ENCODE measurements around the gene PPP1R3A.

Gene PPP1R3A

DNA sequence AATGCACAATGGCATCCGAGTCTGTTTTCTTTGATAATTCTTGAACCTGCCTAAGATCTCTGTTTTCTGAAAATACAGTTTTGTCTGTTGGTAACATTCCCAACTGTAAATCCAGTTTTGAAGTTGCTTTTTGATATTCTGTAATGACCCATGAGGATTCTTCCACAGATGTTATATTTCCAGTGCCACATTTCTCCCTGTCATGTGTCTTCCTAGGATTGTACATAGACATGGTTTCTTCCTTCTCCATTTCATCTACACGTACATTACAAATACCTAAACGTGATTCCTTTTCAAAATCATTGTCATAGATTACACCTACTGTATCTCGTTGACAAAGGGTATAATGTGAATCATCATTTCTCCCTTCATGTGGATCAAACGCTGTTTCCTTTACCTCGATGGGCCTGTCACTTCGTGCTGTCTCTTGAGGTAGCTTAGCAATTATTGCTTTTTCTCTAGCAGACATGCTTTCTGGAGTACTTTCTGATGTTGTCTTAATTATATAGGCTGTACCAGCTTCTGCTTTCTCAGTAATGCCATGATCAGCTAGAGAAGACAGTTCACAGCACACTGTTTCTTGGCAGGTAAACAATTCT lies 40.3 kb downstream of the PPP1R3A start:
- no peak for DNase-seq (ENCODE audit: low read depth)

DNA sequence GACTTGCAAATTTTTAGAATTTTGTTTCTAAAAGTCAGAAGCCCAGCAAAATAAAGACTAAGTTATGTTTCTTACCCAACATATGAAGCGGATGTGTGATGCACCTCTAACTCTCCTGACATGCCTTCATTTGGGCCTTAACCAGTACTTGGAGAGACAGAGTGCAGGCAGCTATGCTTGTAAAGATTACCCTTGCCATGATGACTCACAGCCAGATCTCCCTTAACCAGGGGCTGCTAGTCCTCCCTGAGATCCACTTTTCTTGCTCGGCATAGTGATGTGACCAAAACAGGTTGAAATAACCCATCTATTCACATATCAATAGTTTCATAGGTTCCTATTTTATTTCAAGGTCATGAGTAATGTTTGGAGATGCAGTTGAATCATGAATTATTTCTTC lies 43.6 kb downstream of the PPP1R3A start:
- DNase-seq (ENCODE audit: low read depth) = no peak

DNA sequence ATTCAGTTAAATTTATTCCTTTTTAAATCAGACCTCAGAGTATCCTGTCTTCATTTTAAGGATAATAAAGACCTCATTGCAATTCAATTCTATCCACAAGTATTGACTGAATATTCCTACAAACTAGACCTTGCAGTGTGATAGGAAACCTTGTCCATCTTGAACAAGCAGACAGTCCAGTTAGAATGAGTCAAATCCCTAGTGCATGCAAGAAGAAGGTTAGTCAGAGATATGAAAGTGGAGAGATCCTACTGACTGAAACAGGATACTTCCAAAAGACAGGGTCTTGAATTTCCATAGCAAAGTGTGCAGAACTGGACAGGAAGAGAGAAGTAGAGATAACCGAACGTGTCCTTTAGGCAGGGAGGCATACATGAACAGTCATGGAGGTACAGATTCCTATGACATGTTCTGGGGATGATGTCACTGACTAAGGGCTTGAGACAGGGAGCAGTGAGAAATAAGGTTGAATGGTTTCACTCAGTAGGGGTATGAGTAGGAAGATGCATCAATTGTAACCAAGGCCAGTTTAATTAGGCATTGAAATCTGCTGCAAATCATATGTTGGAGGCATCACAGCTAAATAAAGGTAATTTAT lies 45.2 kb downstream of the PPP1R3A start:
- DNase-seq (ENCODE audit: low read depth) = no peak

DNA sequence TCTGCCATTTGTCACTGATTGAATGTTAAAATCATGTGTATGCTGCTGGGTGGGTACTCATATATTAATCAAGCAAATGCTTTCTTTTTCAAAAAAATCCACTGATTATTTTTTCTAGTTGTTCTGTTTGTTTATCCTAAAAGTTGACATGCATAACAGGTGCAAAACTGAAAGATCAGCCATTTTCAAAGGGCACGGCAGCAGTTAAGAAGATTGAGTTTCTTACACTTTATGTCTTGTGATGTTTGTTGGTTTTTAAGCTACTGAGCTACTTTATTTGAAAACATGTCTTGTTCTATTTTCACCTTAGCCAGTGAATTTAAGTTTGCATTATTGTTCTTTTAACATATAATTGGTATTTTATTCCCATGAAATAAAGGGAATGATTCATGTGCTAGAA lies 45.8 kb downstream of the PPP1R3A start:
- DNase-seq (ENCODE audit: low read depth) = no peak

DNA sequence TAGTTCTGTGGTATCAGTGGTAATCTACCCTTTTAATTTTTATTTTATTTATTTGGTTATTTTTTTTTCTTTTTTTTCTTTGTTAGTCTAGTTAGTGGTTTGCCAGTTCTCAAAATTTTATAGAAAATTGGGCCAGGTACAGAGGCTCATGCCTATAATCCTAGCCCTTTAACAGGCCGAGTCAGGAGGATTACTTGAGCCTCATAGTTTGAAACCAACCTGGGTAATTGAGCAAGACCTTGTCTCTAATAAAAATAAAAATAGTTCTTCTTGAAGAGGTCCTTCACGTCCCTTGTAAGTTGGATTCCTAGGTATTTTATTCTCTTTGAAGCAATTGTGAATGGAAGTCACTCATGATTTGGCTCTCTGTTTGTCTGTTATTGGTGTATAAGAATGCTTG lies 51.5 kb downstream of the PPP1R3A start:
- DNase-seq (ENCODE audit: low read depth) = no peak

DNA sequence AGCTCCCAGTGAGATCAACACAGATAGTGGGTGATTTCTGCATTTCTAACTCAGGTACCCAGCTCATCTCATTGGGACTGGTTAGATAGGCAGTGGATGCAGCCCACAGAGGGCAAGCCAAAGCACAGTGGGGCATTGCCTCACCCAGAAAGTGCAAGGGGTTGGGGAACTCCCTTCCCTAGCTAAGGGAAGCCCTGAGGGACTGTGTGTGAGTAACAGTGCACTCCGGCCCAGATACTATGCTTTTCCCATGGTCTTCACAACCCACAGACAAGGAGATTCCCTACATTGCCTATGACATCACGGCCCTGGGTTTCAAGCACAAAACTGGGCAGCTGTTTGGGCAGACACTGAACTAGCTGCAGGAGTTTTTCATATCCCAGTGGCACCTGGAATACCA lies 62.8 kb downstream of the PPP1R3A start:
- no peak for DNase-seq (ENCODE audit: low read depth)

DNA sequence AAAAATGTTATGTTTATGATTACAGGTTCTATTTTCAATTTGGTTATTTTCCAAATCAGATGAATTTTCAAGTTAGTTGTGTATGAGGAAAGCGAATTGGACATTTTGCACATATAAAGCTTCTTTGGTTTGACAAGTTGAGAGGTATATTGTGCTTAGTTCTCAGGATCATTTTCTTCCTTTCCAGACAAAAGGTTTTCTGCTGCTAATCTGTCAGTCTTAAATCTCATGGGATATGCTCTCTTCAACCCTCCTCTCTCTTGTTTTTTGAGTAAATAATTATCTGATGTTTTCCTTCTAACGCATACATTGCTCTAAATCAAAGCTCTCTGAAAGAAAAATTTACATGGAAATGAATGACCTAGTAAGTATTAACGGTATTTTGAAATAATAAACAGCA lies 77.9 kb downstream of the PPP1R3A start:
- no peak for DNase-seq (ENCODE audit: low read depth)

DNA sequence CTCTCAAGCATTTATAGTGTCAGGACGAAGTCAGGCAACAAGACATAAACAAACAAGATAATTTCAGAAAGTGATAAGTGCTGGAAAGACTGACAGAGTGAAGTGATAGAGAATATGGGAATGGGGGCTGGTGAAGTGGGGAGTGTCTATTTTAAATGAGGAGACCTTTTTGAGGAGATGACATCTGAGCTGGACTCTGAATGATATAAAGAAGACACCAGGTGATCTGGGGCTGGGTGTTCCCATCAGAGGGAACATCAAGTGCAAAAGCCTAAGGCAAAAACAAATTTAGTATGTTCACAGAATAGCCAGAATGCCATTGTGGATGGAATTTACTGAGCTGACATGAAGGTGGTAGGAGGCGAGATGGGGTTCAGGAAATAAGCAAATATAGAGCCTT lies 83.4 kb downstream of the PPP1R3A start:
- DNase-seq (ENCODE audit: low read depth) = no peak

DNA sequence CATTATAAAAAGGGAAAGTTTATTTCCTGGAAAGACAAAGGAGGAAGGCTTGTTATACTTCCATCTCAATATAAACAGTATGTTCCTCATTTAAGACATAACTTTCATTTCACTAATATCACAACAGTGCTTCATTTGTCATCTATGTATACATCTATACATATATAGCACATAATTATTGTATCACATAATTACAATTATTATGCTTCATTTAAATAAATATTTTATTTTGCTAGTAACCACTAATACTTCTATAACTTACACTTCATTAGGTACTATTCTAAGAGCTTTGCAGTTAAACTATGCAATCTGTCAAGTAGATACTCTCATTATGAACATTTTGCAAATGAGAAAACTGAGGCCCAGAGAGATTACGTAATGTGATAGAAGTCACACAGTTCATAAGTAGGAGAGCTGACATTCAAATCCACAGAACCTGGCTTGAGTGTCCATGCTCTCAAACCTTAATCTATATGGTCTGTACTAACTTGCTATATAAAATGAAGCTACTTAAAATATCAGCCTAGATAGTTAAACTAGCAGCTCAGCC lies 86.5 kb downstream of the PPP1R3A start:
- DNase-seq (ENCODE audit: low read depth) = no peak

DNA sequence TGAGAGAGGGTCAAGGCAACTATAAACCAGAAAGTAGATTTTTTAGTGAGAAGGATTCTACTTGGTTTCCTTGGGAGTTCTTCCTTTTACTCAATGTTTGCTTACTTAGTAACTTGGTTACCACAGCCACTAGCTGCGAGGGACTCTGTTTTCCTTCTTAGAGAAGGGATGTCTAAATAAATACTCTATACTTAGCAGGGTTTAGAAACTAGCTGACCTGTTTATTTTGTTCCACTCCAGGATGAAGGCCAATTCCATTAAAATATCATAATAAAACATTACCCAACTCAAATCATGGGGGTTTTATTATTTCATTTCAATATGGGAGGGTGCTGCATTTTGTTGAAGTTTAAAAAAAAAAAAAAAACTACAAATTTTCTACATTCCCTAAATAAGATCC lies 87.3 kb downstream of the PPP1R3A start:
- no peak for DNase-seq (ENCODE audit: low read depth)

DNA sequence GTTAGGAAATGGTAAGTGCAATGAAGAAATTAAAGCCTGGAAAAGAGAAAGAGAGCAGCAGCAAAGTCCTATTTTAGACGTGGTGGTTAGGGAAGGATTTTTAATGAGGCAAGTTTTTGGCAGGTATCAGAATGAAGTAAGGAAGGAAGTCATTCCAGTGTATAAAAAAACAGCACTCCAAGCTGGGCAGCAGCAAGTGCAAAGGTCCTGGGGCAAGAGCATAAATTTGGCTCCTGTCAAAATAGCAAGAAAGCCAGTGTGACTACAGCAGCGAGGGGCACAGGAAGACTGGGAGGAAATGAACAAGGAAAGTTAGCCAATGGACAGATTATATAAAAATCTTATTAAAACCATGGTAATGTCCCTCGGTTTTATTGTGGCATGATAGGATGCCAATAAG lies 90.2 kb downstream of the PPP1R3A start:
- no peak for DNase-seq (ENCODE audit: low read depth)
